HG03135 (cell line): Measurements from ENCODE around the gene ASTL.

Source experiments
- ATAC-seq: cut with Tn5 transposase; IDR thresholded peaks from one replicate; pipeline ENCODE4 v1.9.1; 2021; ENCODE audit warnings: mild to moderate bottlenecking, moderate library complexity; ENCODE audit not compliant: unreplicated experiment

Gene ASTL

GRCh38 chr2:96083989-96084857 lies 54.1 kb downstream of the ASTL start:
- no peak for ATAC-seq

GRCh38 chr2:96083064-96083939 lies 55.0 kb downstream of the ASTL start:
- no peak for ATAC-seq

GRCh38 chr2:96082211-96083063 lies 55.9 kb downstream of the ASTL start:
- no peak for ATAC-seq

GRCh38 chr2:96081042-96081441 lies 57.3 kb downstream of the ASTL start:
- ATAC-seq, result no peak

- ATAC-seq, result no peak
Measured at GRCh38 chr2:96075199-96075771, 63.0 kb downstream of the ASTL start.

GRCh38 chr2:96074156-96074555 lies 64.1 kb downstream of the ASTL start:
- no peak for ATAC-seq

- no peak for ATAC-seq
Measured at GRCh38 chr2:96073170-96073775, 65.0 kb downstream of the ASTL start.
